ENCODE measurements around the gene GSTO1.

Gene GSTO1

DNA sequence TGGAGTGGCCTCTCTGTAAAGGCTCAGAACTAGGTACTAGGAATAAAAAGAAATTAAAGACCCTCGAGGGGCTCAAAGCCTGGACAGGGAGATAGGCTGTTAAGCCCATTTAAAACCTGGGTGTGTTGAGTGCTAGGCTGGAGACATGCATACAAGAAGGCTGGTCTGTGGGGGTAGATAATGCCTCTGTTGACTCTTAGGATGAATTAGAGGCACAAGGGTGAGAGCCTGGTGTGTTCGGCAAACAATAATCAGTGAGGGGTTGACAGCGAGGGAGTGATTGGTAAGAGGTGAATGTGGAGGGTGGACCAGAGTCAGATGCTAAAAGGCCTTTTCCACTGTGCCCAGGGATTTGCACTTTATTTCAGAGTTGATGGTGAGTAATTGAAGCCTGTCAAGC lies 27.0 kb downstream of the GSTO1 start:
- H3K27me3 ChIP-seq (replicated peaks; ENCODE audit: insufficient read depth, low read length), result no peaks in the 10 kb centered on the region
- no peaks in the 10 kb centered on the region for H3K9me2 ChIP-seq (replicated peaks; ENCODE audit: insufficient read depth, low read length)
- no peak overlapping the region for H3K9ac ChIP-seq (ENCODE audit: low read length)
- H3K9me3 ChIP-seq (replicated peaks; ENCODE audit: insufficient read depth, low read length), result no peaks in the 10 kb centered on the region
- H3K79me2 ChIP-seq (ENCODE audit: low read length), result no peaks in the 10 kb centered on the region
- H3K27ac ChIP-seq (ENCODE audit: low read length), result no peak overlapping the region
- no peak for DNase-seq
- no peaks in the 10 kb centered on the region for H3F3A ChIP-seq (ENCODE audit: insufficient read depth, low read length)
- TF ChIP-seq, protein P1, sequence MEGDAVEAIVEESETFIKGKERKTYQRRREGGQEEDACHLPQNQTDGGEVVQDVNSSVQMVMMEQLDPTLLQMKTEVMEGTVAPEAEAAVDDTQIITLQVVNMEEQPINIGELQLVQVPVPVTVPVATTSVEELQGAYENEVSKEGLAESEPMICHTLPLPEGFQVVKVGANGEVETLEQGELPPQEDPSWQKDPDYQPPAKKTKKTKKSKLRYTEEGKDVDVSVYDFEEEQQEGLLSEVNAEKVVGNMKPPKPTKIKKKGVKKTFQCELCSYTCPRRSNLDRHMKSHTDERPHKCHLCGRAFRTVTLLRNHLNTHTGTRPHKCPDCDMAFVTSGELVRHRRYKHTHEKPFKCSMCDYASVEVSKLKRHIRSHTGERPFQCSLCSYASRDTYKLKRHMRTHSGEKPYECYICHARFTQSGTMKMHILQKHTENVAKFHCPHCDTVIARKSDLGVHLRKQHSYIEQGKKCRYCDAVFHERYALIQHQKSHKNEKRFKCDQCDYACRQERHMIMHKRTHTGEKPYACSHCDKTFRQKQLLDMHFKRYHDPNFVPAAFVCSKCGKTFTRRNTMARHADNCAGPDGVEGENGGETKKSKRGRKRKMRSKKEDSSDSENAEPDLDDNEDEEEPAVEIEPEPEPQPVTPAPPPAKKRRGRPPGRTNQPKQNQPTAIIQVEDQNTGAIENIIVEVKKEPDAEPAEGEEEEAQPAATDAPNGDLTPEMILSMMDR (IDR thresholded peaks at IDR 0.05; ENCODE audit: low read length), result no peak
- no peak for TF ChIP-seq EZH2phosphoT487 (IDR thresholded peaks at IDR 0.05; ENCODE audit: low read length)
- TF ChIP-seq EZH2 (optimal IDR thresholded peaks at IDR 0.05; ENCODE audit: low read depth, low read length), result no peak
- H3K4me2 ChIP-seq (ENCODE audit: low read depth, low read length), result no peak overlapping the region
- no peaks in the 10 kb centered on the region for H3K4me1 ChIP-seq (ENCODE audit: low read length)
- no peak overlapping the region for H2AFZ ChIP-seq (ENCODE audit: low read length)
- no peaks in the 10 kb centered on the region for H3K36me3 ChIP-seq (replicated peaks; ENCODE audit: insufficient read depth, low read length)
- H4K20me1 ChIP-seq (ENCODE audit: insufficient read depth, low read length), result no peaks in the 10 kb centered on the region
- H3K4me3 ChIP-seq (ENCODE audit: low read length), result no peak overlapping the region

- H3F3A ChIP-seq (ENCODE audit: insufficient read depth, low read length), result no peaks in the 10 kb centered on the region
- no peaks in the 10 kb centered on the region for H3K36me3 ChIP-seq (replicated peaks; ENCODE audit: insufficient read depth, low read length)
- H3K9ac ChIP-seq (ENCODE audit: low read length), result no peak overlapping the region
- no peak overlapping the region for H3K27ac ChIP-seq (ENCODE audit: low read length)
- DNase-seq, result no peak
- no peaks in the 10 kb centered on the region for H3K79me2 ChIP-seq (ENCODE audit: low read length)
- H4K20me1 ChIP-seq (ENCODE audit: insufficient read depth, low read length), result no peaks in the 10 kb centered on the region
- TF ChIP-seq, protein P1 (IDR thresholded peaks at IDR 0.05; ENCODE audit: low read length), result no peak
- no peak for TF ChIP-seq EZH2phosphoT487 (IDR thresholded peaks at IDR 0.05; ENCODE audit: low read length)
- TF ChIP-seq EZH2 (optimal IDR thresholded peaks at IDR 0.05; ENCODE audit: low read depth, low read length), result no peak
- H3K9me3 ChIP-seq (replicated peaks; ENCODE audit: insufficient read depth, low read length), result no peaks in the 10 kb centered on the region
- no peak overlapping the region for H3K4me3 ChIP-seq (ENCODE audit: low read length)
- 0 out of 2 replicates have a peak, but pooled peaks cover 3% of the 10 kb centered on the region for H3K4me1 ChIP-seq (ENCODE audit: low read length)
- no peak overlapping the region for H3K4me2 ChIP-seq (ENCODE audit: low read depth, low read length)
- H3K9me2 ChIP-seq (replicated peaks; ENCODE audit: insufficient read depth, low read length), result no peaks in the 10 kb centered on the region
- no peaks in the 10 kb centered on the region for H3K27me3 ChIP-seq (replicated peaks; ENCODE audit: insufficient read depth, low read length)
- no peak overlapping the region for H2AFZ ChIP-seq (ENCODE audit: low read length)
Observed at GRCh38 chr10:104284846-104285245, 30.2 kb downstream of the GSTO1 start.

DNA sequence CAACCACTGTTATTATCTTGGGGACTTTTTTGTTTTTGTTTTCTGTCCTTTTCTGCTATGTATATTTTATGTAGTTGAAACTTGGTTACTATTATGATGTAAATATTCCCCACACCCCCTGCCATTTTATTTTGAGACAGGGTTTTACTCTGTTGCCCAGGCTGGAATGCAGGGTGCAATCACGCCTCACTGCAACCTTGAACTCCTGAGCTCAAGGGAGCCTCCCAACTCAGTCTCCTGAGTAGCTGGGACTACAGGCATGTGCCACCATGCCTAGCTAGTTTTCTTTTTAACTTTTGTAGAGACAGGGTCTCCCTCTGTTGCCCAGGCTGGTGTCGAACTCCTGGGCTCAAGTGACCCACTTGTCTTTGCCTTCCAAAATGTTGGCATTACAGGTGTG lies 32.2 kb downstream of the GSTO1 start:
- no peak overlapping the region for H3K27ac ChIP-seq (ENCODE audit: low read length)
- H3K9ac ChIP-seq (ENCODE audit: low read length), result no peak overlapping the region
- H3K36me3 ChIP-seq (replicated peaks; ENCODE audit: insufficient read depth, low read length), result no peaks in the 10 kb centered on the region
- DNase-seq, result no peak
- H3K27me3 ChIP-seq (replicated peaks; ENCODE audit: insufficient read depth, low read length), result no peaks in the 10 kb centered on the region
- H3K4me1 ChIP-seq (ENCODE audit: low read length), result 0 out of 2 replicates have a peak, but pooled peaks cover 3% of the 10 kb centered on the region
- no peak overlapping the region for H3K4me3 ChIP-seq (ENCODE audit: low read length)
- no peaks in the 10 kb centered on the region for H3F3A ChIP-seq (ENCODE audit: insufficient read depth, low read length)
- TF ChIP-seq, protein P1 (IDR thresholded peaks at IDR 0.05; ENCODE audit: low read length), result no peak
- TF ChIP-seq EZH2phosphoT487 (IDR thresholded peaks at IDR 0.05; ENCODE audit: low read length) (no peak), EZH2 (optimal IDR thresholded peaks at IDR 0.05; ENCODE audit: low read depth, low read length) (no peak)
- H3K9me3 ChIP-seq (replicated peaks; ENCODE audit: insufficient read depth, low read length), result no peaks in the 10 kb centered on the region
- H2AFZ ChIP-seq (ENCODE audit: low read length), result no peak overlapping the region
- H3K9me2 ChIP-seq (replicated peaks; ENCODE audit: insufficient read depth, low read length), result no peaks in the 10 kb centered on the region
- H4K20me1 ChIP-seq (ENCODE audit: insufficient read depth, low read length), result no peaks in the 10 kb centered on the region
- no peak overlapping the region for H3K4me2 ChIP-seq (ENCODE audit: low read depth, low read length)
- H3K79me2 ChIP-seq (ENCODE audit: low read length), result no peaks in the 10 kb centered on the region
